Gastrocnemius medialis (tissue), 4 donors: Measurements from ENCODE around the gene HS3ST5. TPM values are rescaled to one million over a fixed set of nuclear protein-coding genes. Genes with fewer than 3 reads are reported as not detected.
"Not testable (repeated sequence)": the region's sequence is repeated elsewhere in the genome, so short reads cannot be mapped to it uniquely, and the experiment has no call there.

Experiments used
- ATAC-seq, 2 donors: fragments of 150-250 bp; one replicate each; pipeline ENCODE4 v1.9.1; 2016
- DNase-seq, 2 donors: peaks; one replicate each; pipeline ENCODE4 v3.0.0-alpha.2; 2019
- H3K27ac ChIP-seq, 4 donors: fragments of 200-600 bp; sonication (generic); 1 replicate in 1 of 4; 2 replicates in 3 of 4; pipeline ENCODE4 v1.5.1; 2016 to 2018; ENCODE audit warnings: mild to moderate bottlenecking in 2 of 4, moderate library complexity in 1 of 4
- H3K27me3 ChIP-seq, 3 donors: fragments of 200-600 bp; sonication (generic) in 2 of 3; 1 replicate in 1 of 3; 2 replicates in 2 of 3; pipeline versions ENCODE4 v1.5.1 to v1.6.0; 2016 to 2019; ENCODE audit warnings: mild to moderate bottlenecking in 1 of 3, moderate library complexity in 1 of 3
- H3K36me3 ChIP-seq, 2 donors: fragments of 200-600 bp; sonication (generic) in 1 of 2; one replicate each; pipeline ENCODE4 v1.5.1; 2017 to 2018
- H3K4me1 ChIP-seq, 2 donors: fragments of 200-600 bp; sonication (generic) in 1 of 2; one replicate each; pipeline ENCODE4 v1.5.1; 2016 to 2017; ENCODE audit warnings: mild to moderate bottlenecking in 2 of 2
- H3K4me3 ChIP-seq, 4 donors: fragments of 200-600 bp; sonication (generic) in 3 of 4; 1 replicate in 1 of 4; 2 replicates in 3 of 4; pipeline ENCODE4 v1.5.1; 2016 to 2019; ENCODE audit warnings: mild to moderate bottlenecking in 2 of 4
- H3K9me3 ChIP-seq, 3 donors: fragments of 200-600 bp; sonication (generic) in 2 of 3; 1 replicate in 1 of 3; 2 replicates in 2 of 3; pipeline ENCODE4 v1.5.1; 2016 to 2019
- CTCF ChIP-seq, 5 experiments: fragments of 450-650 bp in 3 of 5; fragments of 200-600 bp in 2 of 5; sonication (generic) in 2 of 5; IDR thresholded peaks in 4 of 5; conservative IDR thresholded peaks in 1 of 5; 1 replicate in 4 of 5; 2 replicates in 1 of 5; pipeline ENCODE4 v1.5.1; 2016 to 2019; ENCODE audit warnings: antibody characterized with exemption in 5 of 5, mild to moderate bottlenecking in 3 of 5, moderate library complexity in 3 of 5
- POLR2A ChIP-seq, 2 donors: fragments of 450-650 bp; IDR thresholded peaks; one replicate each; pipeline ENCODE4 v1.6.1; 2017; ENCODE audit warnings: antibody characterized with exemption in 2 of 2, mild to moderate bottlenecking in 2 of 2, moderate library complexity in 2 of 2
- in situ Hi-C, 4 donors: fragments of 200-750 bp; cut with MboI; loops; one replicate each; pipeline versions ENCODE4 v1.15.0 to v1.8.0; 2017; ENCODE audit warnings: low sequenced_read_pairs in 4 of 4
- intact Hi-C: fragments of 100-400 bp; cut with DNase I; formaldehyde crosslinking; loops from one replicate; pipeline ENCODE4 v1.15.1; 2023; ENCODE audit warnings: low total_unique reads
- total RNA-seq, 4 donors: library from RNA; depleted of rRNA; stranded (reverse); fragments of >200 nt; gene quantifications; one replicate each; pipeline versions ENCODE4 v1.1.0 to v1.2.3, GENCODE V29; 2016

The HS3ST5 gene
- total RNA-seq, 4 donors from 2014 or later: 0.13 to 0.41 TPM; not detected in 2

DNA sequence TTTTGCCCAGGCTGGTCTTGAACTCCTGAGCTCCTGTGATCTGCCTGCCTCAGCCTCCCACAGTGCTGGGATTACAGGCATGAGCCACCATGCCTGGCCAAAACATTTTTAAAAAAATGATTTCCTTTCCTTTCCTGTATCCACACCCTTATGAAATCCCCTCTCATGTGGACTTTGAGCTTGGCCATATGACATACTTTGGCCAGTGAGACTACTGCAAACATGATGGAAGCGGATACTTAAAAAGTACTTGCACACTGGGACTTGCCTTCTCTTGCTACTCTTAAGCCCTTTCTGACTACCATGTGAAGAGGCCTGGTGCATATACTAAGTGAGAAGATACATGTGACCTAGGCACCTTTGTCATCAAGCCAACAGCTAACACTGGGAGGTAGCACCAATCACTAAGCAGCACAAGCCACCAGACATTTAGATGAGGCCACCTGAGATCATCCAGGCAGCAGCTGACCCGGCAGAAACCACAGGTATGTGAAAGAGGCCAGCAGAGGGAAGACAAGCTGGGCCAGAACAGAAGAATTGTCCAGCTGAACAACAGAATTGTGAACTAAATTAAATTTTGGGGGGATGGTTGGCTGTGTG, 293.4 kb downstream of the HS3ST5 start:
- no peak for ATAC-seq
- TF ChIP-seq CTCF (IDR thresholded peaks at IDR 0.05 in 4 of 5, conservative IDR thresholded peaks at IDR 0.05 in 1 of 5) (no peak), POLR2A (IDR thresholded peaks at IDR 0.05) (no peak)
- no peak for DNase-seq
- H3K4me3 ChIP-seq: no peak overlapping the region
- in situ Hi-C loops: no loop called here
- H3K9me3 ChIP-seq: no peaks in the 10 kb centered on the region
- intact Hi-C loops: no loop called here
- no peak overlapping the region for H3K27ac ChIP-seq
- H3K4me1 ChIP-seq: no peaks in the 10 kb centered on the region
- H3K36me3 ChIP-seq: no peaks in the 10 kb centered on the region
- no peaks in the 10 kb centered on the region for H3K27me3 ChIP-seq

DNA sequence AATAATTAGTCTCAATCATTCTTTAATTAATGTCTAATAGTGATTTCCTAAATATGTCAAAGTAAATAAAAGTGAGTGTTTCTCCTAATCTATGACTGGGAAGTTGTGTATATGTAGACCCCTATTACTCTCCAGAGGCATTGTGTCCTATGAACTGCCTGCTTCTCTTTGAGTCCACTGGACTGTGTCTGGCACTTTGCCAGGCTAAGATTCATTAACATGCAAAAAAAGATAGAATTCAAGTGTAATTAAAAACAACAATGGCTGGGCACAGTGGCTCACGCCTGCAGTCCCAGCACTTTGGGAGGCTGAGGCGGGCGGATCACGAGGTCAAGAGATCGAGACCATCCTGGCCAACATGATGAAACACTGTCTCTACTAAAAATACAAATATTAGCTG, 298.3 kb downstream of the HS3ST5 start:
- intact Hi-C loops, ATAC-seq, H3K27me3 ChIP-seq, H3K27ac ChIP-seq, H3K4me3 ChIP-seq, DNase-seq, H3K4me1 ChIP-seq, H3K36me3 ChIP-seq, in situ Hi-C loops, H3K9me3 ChIP-seq: not testable (repeated sequence)

DNA sequence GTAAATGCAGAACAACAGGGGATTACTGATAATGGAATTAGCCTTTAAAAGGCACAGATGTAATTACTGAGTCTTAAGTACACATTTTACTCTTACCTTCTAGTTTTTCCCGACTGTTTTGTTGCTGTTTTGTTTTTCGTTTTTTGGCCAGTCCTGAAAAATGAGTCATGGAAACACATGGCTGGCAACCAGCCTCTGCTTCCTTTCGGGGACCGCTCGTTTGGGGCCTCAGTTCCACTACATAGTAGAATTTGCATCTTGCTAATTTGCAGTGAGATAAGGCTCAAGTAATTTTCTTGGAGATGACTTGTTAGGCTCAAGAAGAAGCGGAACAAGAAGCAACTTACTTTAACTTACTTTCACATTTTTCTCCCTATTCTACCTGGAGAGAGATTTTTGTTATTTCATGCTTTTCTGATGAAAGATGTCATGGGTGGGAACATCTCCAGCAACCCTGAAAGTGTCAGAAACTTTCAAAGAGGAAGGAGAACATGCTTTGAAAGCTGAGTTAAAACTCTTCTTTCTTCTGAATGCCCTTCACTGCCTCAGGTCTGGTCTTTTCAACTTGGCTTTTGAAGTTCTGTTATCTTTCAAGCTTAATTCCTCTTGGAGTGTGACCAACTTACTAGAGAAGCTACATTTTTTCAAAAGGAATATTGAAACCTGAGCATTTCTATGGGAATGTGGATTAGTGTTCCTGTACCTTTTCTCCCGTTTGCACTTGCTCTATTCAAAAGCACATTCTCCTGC, 300.4 kb downstream of the HS3ST5 start:
- in situ Hi-C loops (no loop called here), intact Hi-C loops (no loop called here)
- ATAC-seq: no peak
- Histone ChIP-seq H3K9me3 (no peaks in the 10 kb centered on the region), H3K27me3 (no peaks in the 10 kb centered on the region), H3K4me3 (no peak overlapping the region), H3K27ac (no peak overlapping the region), H3K36me3 (no peaks in the 10 kb centered on the region), H3K4me1 (no peaks in the 10 kb centered on the region)
- TF ChIP-seq CTCF (IDR thresholded peaks at IDR 0.05 in 4 of 5, conservative IDR thresholded peaks at IDR 0.05 in 1 of 5) (no peak), POLR2A (IDR thresholded peaks at IDR 0.05) (no peak)
- no peak for DNase-seq

GRCh38 chr6:114040871-114041270, 302.0 kb downstream of the HS3ST5 start:
- intact Hi-C loops: no loop called here
- DNase-seq (no peak), ATAC-seq (no peak)
- Histone ChIP-seq H3K36me3 (no peaks in the 10 kb centered on the region), H3K4me3 (no peak overlapping the region), H3K27me3 (no peaks in the 10 kb centered on the region), H3K9me3 (no peaks in the 10 kb centered on the region), H3K4me1 (no peaks in the 10 kb centered on the region), H3K27ac (no peak overlapping the region)
- in situ Hi-C loops: no loop called here
- TF ChIP-seq POLR2A (IDR thresholded peaks at IDR 0.05) (no peak), CTCF (IDR thresholded peaks at IDR 0.05 in 4 of 5, conservative IDR thresholded peaks at IDR 0.05 in 1 of 5) (no peak)

DNA sequence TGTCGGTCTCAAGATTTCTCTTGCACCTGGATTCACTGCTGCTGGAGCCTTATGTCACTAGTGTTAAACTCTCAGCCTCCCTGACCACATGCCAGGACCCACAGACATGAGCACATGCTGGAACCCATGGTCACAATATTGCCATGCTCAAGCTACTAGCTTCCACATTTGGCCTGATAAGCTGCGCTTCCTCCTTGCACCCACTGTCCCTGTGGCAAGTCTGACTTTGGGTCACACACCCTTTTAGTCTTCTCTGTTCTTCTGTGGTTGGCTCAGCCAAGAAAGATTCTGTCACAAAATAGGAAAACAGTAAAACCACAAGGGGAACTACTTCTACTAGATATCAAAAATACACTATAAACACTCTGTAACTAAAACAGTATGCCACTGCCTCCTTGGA, 303.0 kb downstream of the HS3ST5 start:
- Histone ChIP-seq H3K27me3 (no peaks in the 10 kb centered on the region), H3K9me3 (no peaks in the 10 kb centered on the region), H3K27ac (no peak overlapping the region), H3K36me3 (no peaks in the 10 kb centered on the region), H3K4me3 (no peak overlapping the region), H3K4me1 (no peaks in the 10 kb centered on the region)
- no peak for TF ChIP-seq POLR2A (IDR thresholded peaks at IDR 0.05)
- no peak for TF ChIP-seq CTCF (IDR thresholded peaks at IDR 0.05 in 4 of 5, conservative IDR thresholded peaks at IDR 0.05 in 1 of 5)
- in situ Hi-C loops: no loop called here
- intact Hi-C loops: no loop called here
- ATAC-seq (no peak), DNase-seq (no peak)
